HG02678 (cell line): Measurements from ENCODE around the gene INPPL1.
A peak's percentile ranks its signal among the peaks of the same experiment; 100 is the strongest.

Source experiments
- ATAC-seq: cut with Tn5 transposase; IDR thresholded peaks from one replicate; pipeline ENCODE4 v1.9.1; 2021; ENCODE audit warnings: mild to moderate bottlenecking, moderate library complexity; ENCODE audit not compliant: unreplicated experiment

Gene INPPL1

DNA sequence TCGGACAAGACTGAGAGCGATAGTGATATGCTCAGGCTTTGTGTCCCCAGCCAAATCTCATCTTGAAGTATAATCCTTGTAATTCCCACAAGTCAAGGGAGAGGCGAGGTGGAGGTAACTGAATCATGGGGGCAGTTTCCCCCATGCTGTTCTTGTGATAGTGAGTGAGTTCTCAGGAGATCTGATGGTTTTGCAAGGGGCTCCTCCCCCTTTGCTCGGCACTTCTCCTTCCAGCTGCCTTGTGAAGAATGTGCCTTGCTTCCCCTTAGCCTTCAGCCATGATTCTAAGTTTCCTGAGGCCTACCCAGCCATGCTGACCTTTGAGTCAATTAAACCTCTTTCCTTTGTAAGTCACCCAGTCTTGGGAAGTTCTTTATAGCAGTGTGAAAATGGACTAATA is 15.5 kb upstream of the INPPL1 start:
- ATAC-seq: no peak

DNA sequence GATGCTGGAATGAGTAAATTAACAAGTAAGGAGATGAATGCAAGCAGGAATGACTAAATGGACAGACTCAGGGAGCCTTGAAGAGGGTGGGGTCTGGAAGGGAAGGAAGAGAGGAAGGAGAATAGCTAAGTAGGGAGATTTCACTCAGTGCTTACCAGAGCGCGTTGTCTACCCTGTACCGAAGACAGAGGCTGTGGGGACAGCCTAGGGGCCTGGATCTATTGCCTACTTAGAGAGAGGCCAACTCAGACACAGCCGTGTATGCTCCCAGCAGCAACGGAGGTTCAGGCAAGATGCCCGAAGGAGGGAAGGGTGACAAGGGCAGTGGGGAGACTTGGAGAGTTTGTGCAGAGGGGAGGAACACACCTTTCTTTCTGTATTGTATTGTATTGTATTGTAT is 7.9 kb upstream of the INPPL1 start, which contains the start of gene FOLR2:
TSS of gene FOLR2 (plus strand) at position 157 of the 400 bp plus-strand sequence. CDS start 1,791 bp downstream, outside the sequence.
- no peak for ATAC-seq

DNA sequence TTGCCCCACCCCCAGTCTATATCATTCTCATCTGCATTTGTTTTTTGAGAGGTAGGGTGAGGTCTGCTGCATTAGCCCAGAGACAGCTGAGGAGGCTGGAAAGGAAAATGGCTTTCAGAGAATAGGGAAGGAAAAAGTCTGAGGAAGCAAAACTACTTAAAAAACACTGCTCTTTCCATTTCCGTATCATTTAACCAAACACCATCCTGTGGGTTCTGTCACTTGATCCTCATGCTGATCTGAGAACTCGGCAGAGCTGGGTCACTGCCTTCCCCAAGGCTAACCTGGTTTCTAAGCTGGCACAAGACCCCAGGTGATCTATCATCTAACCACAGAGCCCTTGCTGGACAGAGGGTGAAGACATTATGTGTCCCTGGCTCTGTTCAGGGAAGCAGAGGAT is 6.7 kb upstream of the INPPL1 start:
- no peak for ATAC-seq

GRCh38 chr11:72218251-72218745 is 6.3 kb upstream of the INPPL1 start:
- ATAC-seq: no peak

DNA sequence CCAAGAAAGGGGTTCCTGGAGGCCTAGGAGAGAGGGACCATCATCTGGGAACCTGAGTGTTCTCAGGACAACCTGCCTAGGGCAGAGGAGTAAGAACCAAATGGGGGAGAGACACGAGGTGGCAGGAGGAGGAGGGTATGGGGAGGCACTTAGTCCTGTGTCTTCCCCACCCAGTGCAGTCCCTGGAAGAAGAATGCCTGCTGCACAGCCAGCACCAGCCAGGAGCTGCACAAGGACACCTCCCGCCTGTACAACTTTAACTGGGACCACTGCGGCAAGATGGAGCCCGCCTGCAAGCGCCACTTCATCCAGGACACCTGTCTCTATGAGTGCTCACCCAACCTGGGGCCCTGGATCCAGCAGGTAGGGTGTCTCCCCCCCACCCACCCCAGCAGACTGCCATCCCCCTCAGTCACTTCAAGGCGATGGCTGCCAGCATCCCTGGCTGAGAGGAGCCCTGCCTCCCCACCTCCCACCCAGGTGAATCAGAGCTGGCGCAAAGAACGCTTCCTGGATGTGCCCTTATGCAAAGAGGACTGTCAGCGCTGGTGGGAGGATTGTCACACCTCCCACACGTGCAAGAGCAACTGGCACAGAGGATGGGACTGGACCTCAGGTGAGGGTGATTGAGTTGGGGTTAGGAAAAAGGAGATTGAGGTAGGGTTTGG is 3.7 kb upstream of the INPPL1 start:
- no peak for ATAC-seq

GRCh38 chr11:72221386-72222075 is 3.0 kb upstream of the INPPL1 start:
- no peak for ATAC-seq

DNA sequence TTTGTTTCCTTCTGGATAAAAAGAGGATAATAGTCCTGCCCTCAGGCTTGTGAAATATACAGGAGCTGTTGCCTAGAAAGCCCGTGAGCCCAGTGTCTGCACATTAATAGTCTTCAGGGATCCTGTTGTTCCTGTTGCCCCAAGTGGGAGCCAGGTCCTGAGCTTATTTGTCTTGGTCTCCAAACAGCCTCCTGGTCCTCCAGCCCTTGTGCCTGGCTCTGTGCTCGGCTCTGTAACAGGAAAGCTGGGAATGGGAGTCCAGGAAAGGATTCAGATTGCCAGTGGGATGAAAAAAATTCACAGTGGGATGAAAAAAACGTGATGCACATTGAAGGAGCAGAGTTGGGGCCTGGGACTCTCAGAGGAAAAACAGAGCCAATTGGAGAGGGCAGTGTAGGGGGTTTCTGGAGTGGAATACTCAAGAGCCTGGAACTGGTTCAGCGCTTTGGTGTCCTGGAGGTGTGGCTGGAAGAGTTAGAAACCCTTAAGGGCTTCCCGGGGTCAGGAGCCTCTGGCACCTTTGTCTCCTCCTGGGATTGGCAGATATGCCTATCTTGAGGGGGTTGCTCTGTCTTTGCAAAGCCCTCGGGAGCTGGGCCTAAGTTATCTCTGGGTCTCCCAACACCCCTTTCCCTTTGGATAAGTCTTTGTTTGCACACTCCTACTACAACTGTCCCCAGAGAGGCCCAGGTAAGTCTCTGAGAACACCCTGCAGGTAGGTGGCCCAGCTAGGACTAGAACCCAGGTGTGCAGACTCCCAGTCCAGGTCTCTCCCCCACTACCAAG is 2.3 kb upstream of the INPPL1 start:
- no peak for ATAC-seq

DNA sequence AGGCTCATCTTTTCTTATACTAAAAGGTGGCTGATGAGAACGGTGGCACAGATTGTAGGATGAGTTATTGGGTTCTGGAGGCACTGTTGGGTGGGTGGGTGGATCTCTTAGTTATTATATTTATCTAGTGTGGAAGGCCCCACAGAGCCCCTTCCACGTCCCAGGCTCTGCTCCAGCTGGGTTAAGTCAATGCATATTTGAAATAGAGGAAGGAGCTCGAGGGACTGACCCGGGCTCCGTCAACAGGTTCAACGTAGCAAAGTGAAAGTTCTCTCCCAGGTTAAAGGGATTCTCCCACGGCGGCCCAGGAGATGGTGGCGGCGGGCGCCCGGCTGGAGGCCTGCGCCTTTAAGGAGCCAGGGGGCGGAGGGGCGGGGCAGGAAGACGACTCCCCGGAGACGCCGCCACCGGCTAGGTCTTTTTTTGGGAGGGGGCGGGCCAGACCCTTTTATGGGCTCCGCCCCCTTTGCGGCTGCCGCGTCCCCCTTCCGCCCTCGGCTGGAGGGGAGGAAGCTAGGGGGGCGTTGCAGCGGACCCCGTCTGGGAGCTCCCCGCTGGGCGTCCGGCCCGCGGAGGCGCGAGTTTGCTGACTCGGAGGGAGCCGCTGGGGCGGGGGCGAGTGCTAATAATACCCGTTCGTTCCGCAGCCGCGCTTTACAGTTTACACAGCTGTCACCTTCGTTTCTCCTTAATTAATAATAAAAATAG is 1.5 kb upstream of the INPPL1 start:
- ATAC-seq: peak; percentile 74

DNA sequence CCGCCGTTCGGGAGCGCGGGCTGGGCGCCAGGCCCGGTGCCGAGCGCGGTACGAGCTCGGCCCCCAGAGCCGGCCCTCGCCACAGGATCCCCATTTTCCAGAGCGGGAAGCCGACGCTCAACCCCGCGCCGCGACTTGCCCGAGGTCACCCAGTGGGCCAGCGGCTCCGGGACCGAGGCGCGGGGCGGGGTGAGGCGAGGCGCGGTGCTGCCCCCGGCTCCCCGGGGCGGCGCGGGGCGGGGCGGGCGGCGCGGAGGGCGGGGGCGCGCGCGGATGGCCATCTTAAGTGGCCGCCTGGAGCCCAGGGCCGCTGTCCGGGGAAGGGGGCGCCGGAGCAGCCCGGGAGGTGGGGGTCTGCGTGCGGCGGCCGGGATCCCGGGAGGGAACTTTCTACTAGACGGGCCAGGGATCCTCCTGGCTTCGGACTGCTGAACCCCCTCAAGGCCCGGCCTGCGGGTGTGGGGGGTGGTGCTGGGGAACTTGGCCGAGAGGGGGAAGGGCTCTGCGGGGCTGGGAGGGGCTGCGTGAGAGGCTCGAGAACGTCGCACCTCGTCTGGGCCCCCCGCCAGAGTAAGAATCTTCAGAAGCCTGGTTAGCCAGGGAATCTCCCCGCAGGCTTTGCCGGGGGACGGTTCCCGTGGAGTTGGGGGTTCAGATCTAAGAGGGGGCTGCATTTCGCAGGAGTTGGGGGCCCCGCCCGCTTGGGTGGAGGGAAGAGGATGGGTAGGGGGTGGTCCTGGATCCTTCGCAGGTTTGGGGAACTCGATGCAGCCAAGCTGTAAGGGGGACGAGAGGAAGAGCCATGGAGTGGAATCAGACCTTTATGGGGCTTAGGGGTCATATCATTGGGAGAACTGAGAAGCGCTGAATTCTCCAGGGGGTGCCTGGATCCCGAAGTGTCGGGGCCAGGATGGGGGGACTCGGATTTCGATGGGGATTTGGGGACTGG is 678 bp upstream of the INPPL1 start:
- ATAC-seq: peak; percentile 56

DNA sequence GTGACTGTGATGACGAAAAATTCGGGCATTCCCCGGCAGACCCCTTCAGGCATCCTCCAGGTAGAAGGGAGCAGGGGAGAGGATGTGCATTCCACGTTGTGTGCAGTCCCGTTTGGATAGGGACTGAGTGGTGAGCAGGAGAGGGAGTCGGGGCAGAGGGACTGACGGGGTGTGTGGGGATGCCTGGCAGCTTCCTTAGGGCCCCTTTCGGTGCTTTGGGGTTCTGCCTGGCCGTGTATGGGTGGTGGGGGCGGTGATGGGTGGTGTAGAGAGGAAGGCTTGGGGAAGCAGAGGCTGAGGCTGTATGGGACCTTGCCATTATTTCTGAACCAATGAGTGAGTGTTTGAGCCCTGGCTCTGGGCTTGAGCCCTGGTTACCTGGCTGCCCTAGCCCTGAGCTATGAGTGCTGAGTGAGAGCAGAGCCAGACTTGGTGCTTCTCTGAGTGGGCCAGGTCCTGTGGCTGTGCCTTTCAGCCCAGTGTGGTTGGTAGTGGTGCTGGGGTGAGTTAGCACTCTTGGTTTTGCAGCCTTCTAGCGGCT is 914 bp downstream of the INPPL1 start:
- no peak for ATAC-seq

- ATAC-seq: no peak
Measured at GRCh38 chr11:72226701-72227100, 2.1 kb downstream of the INPPL1 start.

DNA sequence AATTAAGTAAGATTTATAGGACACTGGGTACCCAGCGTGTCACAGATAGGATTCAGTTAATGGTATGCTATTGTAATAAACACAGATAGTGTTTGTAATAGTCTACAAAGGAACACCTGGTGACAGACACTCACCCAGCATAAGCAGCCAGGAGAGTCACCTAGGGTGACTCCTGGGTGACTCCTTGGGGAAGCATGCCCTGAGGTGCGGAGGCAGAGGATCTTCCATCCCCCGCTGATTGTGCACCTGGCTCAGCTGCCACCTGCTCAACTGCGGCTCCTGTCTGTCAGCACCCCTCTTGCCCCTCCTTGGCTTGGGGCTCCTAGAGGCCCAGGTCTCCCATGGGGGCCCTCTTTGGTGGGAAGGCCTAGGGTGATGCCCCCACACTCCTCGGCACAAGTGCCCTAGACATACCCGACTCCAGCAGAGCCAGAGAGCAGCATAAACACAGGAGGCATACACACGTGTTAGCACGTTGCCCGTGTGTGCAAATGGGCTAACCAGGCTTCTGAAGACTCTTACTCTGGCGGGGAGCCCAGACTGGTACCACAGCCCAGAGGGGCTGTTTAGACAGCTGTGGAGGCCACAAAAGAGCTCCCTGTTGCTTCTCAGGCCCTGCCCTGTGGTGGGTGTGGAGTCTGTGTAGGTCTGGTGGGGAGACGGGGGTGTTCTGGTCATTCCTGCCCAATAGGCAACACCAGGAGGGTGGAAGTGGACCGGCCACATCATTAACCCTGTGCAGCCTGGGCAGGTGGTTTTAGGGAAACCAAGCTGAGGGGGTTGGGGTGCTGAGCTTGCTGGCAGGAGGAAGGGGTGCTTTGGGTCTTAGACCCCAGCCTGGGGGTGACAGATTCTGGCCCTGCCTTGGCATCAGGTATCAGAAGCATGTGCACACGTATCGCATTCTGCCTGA is 3.0 kb downstream of the INPPL1 start:
- ATAC-seq: no peak

GRCh38 chr11:72228229-72228843 is 3.8 kb downstream of the INPPL1 start:
- ATAC-seq: no peak

GRCh38 chr11:72228844-72229231 is 4.3 kb downstream of the INPPL1 start:
- no peak for ATAC-seq

GRCh38 chr11:72229336-72229924 is 4.9 kb downstream of the INPPL1 start:
- ATAC-seq: no peak

GRCh38 chr11:72229925-72230763 is 5.6 kb downstream of the INPPL1 start:
- no peak for ATAC-seq
